WTC11 (cell line): ENCODE data around the gene GRM5. TPM values are rescaled to one million over a fixed set of nuclear protein-coding genes. Genes with fewer than 3 reads are reported as not detected.

Source experiments
- ATAC-seq: fragments of 200-7000 bp; cut with Tn5 transposase; 2 replicates; pipeline ENCODE4 v1.10.0; 2021; ENCODE audit warnings: mild to moderate bottlenecking, moderate library complexity
- CTCF ChIA-PET: fragments of 300-600 bp; sonication (Branson Sonifier 250); formaldehyde crosslinking; loops from one replicate; lab custom pipeline; 2021; ENCODE audit warnings: antibody characterized with exemption; lab: Charles Lee
- POLR2A ChIA-PET: fragments of 350-600 bp; sonication (Branson Sonifier 250); formaldehyde crosslinking; loops from one replicate; lab custom pipeline; 2021; ENCODE audit warnings: antibody characterized with exemption; lab: Charles Lee
- DNase-seq: peaks from one replicate; pipeline ENCODE4 v3.0.0; 2021; ENCODE audit warnings: low spot score
- H3K27ac Mint-ChIP-seq: 2 replicates; pipeline ENCODE4 v1.8.0; 2021; ENCODE audit warnings: mixed read lengths
- H3K27me3 Mint-ChIP-seq: 2 replicates; pipeline ENCODE4 v1.8.0; 2021; ENCODE audit warnings: low read depth, mild to moderate bottlenecking, moderate library complexity, mixed read lengths
- H3K36me3 Mint-ChIP-seq: 2 replicates; pipeline ENCODE4 v1.8.0; 2021; ENCODE audit warnings: mixed read lengths
- H3K4me1 Mint-ChIP-seq: 2 replicates; pipeline ENCODE4 v1.8.0; 2022; ENCODE audit warnings: mixed read lengths
- H3K4me3 Mint-ChIP-seq: 2 replicates; pipeline ENCODE4 v1.8.0; 2021; ENCODE audit warnings: mild to moderate bottlenecking, moderate library complexity, mixed read lengths
- H3K9me3 Mint-ChIP-seq: 2 replicates; pipeline ENCODE4 v1.8.0; 2021; ENCODE audit warnings: mixed read lengths
- CREB1 ChIP-seq: sonication (generic); formaldehyde crosslinking; IDR thresholded peaks from 2 replicates; pipeline ENCODE4 v1.8.0; 2023; ENCODE audit warnings: mild to moderate bottlenecking, missing genetic modification reagents
- CREM ChIP-seq: sonication (generic); formaldehyde crosslinking; IDR thresholded peaks from 2 replicates; pipeline ENCODE4 v1.8.1; 2022; ENCODE audit warnings: mild to moderate bottlenecking, missing genetic modification reagents, moderate library complexity
- EMX1 ChIP-seq: fragments of 250-450 bp; sonication (Bioruptor Pico); IDR thresholded peaks from 2 replicates; pipeline ENCODE4 v1.8.0; 2021; ENCODE audit warnings: mild to moderate bottlenecking
- ESRRA ChIP-seq: sonication (generic); formaldehyde crosslinking; IDR thresholded peaks from 2 replicates; pipeline ENCODE4 v1.8.1; 2022; ENCODE audit warnings: mild to moderate bottlenecking, missing genetic modification reagents, borderline replicate concordance
- GABPB1 ChIP-seq: sonication (generic); formaldehyde crosslinking; IDR thresholded peaks from 2 replicates; pipeline ENCODE4 v1.8.1; 2023; ENCODE audit warnings: mild to moderate bottlenecking, missing genetic modification reagents
- GTF2I ChIP-seq: fragments of 250-450 bp; sonication (Bioruptor Pico); conservative IDR thresholded peaks from 2 replicates; pipeline ENCODE4 v1.4.0; 2021; ENCODE audit warnings: mild to moderate bottlenecking
- HMGA2 ChIP-seq: fragments of 250-450 bp; sonication (Bioruptor Pico); IDR thresholded peaks from 2 replicates; pipeline ENCODE4 v1.4.0; 2021; ENCODE audit warnings: mild to moderate bottlenecking, moderate library complexity
- IRF2 ChIP-seq: sonication (generic); formaldehyde crosslinking; IDR thresholded peaks from 2 replicates; pipeline ENCODE4 v1.8.0; 2022; ENCODE audit warnings: low read depth, missing genetic modification reagents, borderline replicate concordance
- RELA ChIP-seq: sonication (generic); formaldehyde crosslinking; IDR thresholded peaks from 2 replicates; pipeline ENCODE4 v1.8.1; 2022; ENCODE audit warnings: missing genetic modification reagents, mild to moderate bottlenecking, borderline replicate concordance
- RORB ChIP-seq: fragments of 250-450 bp; sonication (Bioruptor Pico); IDR thresholded peaks from 2 replicates; pipeline ENCODE4 v1.9.0; 2021; ENCODE audit warnings: mild to moderate bottlenecking
- TEAD4 ChIP-seq: sonication (generic); formaldehyde crosslinking; IDR thresholded peaks from 2 replicates; pipeline ENCODE4 v1.8.0; 2022; ENCODE audit warnings: mild to moderate bottlenecking, missing genetic modification reagents
- ZNF232 ChIP-seq: sonication (generic); formaldehyde crosslinking; IDR thresholded peaks from 2 replicates; pipeline ENCODE4 v1.8.0; 2022; ENCODE audit warnings: mild to moderate bottlenecking, missing genetic modification reagents
- total RNA-seq: library from RNA; stranded (reverse); gene quantifications from 3 replicates; pipeline ENCODE4 v1.2.3, GENCODE V29; 2021
- TF ChIP-seq, protein P1 (sequence below): fragments of 250-450 bp; sonication (Bioruptor Pico); IDR thresholded peaks from 2 replicates; pipeline ENCODE4 v1.8.0; 2021; ENCODE audit warnings: mild to moderate bottlenecking
- TF ChIP-seq, protein P2 (sequence below): sonication (generic); formaldehyde crosslinking; IDR thresholded peaks from 2 replicates; pipeline ENCODE4 v1.8.0; 2022; ENCODE audit warnings: mild to moderate bottlenecking, missing genetic modification reagents
- TF ChIP-seq, protein P3 (sequence below): fragments of 250-450 bp; sonication (Bioruptor Pico); IDR thresholded peaks from 2 replicates; pipeline ENCODE4 v1.9.0; 2021; ENCODE audit warnings: mild to moderate bottlenecking
- TF ChIP-seq, protein P4 (sequence below): sonication (generic); formaldehyde crosslinking; IDR thresholded peaks from 2 replicates; pipeline ENCODE4 v1.8.1; 2023; ENCODE audit warnings: mild to moderate bottlenecking, missing genetic modification reagents, moderate library complexity
- TF ChIP-seq, protein P5 (sequence below): sonication (generic); formaldehyde crosslinking; conservative IDR thresholded peaks from 2 replicates; pipeline ENCODE4 v1.8.1; 2023; ENCODE audit warnings: mild to moderate bottlenecking, low read depth, missing genetic modification reagents, moderate library complexity
- TF ChIP-seq, protein P6 (sequence below): sonication (generic); formaldehyde crosslinking; IDR thresholded peaks from 2 replicates; pipeline ENCODE4 v1.8.1; 2023; ENCODE audit warnings: mild to moderate bottlenecking, missing genetic modification reagents, moderate library complexity
- TF ChIP-seq, protein P7 (sequence below): sonication (generic); formaldehyde crosslinking; IDR thresholded peaks from 2 replicates; pipeline ENCODE4 v1.8.0; 2023; ENCODE audit warnings: missing genetic modification reagents, mild to moderate bottlenecking, borderline replicate concordance
- TF ChIP-seq, protein P8 (sequence below): sonication (generic); formaldehyde crosslinking; IDR thresholded peaks from 2 replicates; pipeline ENCODE4 v1.8.1; 2022; ENCODE audit warnings: low read depth, mild to moderate bottlenecking, moderate library complexity, missing genetic modification reagents, borderline replicate concordance

Gene GRM5
- total RNA-seq, 1 experiment from 2014 or later: 0.13 TPM

DNA sequence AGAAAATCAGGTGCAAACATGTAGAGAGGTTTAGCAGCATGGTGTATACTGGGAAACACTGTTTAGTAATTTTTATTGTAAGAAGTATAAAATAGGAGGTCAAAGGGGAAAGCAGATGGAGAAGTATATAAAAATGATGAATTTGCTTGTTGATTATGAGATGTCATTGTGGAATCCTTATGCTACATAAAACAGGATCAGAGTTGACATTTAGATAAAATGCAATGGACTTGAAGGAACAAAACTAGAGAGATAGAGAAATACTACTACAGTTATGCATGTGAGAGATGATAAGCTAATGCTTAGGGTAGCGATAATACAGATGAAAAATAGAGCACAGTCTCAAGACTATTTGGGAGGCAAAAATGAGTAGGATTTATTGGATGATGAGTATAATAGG, 536.4 kb downstream of the GRM5 start:
- Mint-ChIP-seq H3K36me3 (no peaks in the 10 kb centered on the region), H3K4me1 (no peaks in the 10 kb centered on the region), H3K4me3 (no peak overlapping the region), H3K9me3 (peaks cover 5% of the 10 kb centered on the region; the same call in 1 of the 2 replicates), H3K27ac (no peak overlapping the region), H3K27me3 (no peaks in the 10 kb centered on the region)
- ChIA-PET POLR2A (no interaction called here), CTCF (no interaction called here)
- no peak for ATAC-seq
- TF ChIP-seq, protein P1, sequence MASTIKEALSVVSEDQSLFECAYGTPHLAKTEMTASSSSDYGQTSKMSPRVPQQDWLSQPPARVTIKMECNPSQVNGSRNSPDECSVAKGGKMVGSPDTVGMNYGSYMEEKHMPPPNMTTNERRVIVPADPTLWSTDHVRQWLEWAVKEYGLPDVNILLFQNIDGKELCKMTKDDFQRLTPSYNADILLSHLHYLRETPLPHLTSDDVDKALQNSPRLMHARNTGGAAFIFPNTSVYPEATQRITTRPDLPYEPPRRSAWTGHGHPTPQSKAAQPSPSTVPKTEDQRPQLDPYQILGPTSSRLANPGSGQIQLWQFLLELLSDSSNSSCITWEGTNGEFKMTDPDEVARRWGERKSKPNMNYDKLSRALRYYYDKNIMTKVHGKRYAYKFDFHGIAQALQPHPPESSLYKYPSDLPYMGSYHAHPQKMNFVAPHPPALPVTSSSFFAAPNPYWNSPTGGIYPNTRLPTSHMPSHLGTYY (CRISPR knock-in tag): no peak
- no peak for TF ChIP-seq HMGA2 (CRISPR knock-in tag)
- TF ChIP-seq, protein P2, sequence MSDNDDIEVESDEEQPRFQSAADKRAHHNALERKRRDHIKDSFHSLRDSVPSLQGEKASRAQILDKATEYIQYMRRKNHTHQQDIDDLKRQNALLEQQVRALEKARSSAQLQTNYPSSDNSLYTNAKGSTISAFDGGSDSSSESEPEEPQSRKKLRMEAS: no peak
- no peak for TF ChIP-seq IRF2 (CRISPR knock-in tag)
- no peak for TF ChIP-seq CREB1 (CRISPR knock-in tag)
- no peak for TF ChIP-seq CREM (CRISPR knock-in tag)
- DNase-seq: no peak

DNA sequence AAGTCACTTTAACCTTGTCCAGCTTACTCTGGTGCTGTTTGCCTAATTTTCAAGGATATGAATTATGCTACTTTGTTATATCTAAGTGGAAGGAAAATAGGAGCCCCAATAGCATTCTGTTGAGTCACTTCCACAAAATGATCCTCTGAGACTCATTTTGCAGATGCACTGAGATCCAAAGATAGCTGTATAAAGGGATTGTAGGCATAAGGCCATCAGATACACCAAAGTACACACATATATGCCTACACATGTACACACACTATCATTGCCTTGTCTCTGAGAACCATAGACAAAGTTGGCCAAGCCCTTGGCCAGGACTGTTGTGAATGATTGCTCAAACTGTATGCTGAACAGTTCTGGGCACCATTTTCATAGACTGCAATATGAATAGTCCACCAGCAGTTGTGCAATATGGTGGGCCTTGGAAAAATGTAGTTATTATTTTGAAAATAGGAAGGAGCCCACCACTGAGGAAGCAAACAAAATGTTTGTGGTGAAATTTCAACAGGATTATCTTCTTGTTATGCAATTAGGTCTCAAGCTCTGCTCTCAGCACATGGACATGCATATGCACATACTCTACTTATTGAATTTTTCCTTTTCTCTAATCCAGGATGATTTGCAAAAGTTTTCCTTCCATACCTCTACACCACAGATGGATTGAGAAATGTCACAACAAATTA, 542.3 kb downstream of the GRM5 start:
- Mint-ChIP-seq H3K27me3 (no peaks in the 10 kb centered on the region), H3K9me3 (peaks cover 3% of the 10 kb centered on the region; the same call in 1 of the 2 replicates), H3K4me3 (no peak overlapping the region), H3K4me1 (peaks cover 20% of the 10 kb centered on the region), H3K36me3 (no peaks in the 10 kb centered on the region; the same call in 1 of the 2 replicates), H3K27ac (no peak overlapping the region)
- ChIA-PET CTCF (no interaction called here), POLR2A (no interaction called here)
- TF ChIP-seq, protein P3, sequence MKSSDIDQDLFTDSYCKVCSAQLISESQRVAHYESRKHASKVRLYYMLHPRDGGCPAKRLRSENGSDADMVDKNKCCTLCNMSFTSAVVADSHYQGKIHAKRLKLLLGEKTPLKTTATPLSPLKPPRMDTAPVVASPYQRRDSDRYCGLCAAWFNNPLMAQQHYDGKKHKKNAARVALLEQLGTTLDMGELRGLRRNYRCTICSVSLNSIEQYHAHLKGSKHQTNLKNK (CRISPR knock-in tag): no peak
- TF ChIP-seq ESRRA (CRISPR knock-in tag) (no peak), TEAD4 (CRISPR knock-in tag) (no peak), GABPB1 (CRISPR knock-in tag) (no peak), ZNF232 (CRISPR knock-in tag) (no peak), EMX1 (CRISPR knock-in tag) (no peak), GTF2I (no peak), RELA (CRISPR knock-in tag) (no peak), RORB (no peak)
- TF ChIP-seq, protein P4, sequence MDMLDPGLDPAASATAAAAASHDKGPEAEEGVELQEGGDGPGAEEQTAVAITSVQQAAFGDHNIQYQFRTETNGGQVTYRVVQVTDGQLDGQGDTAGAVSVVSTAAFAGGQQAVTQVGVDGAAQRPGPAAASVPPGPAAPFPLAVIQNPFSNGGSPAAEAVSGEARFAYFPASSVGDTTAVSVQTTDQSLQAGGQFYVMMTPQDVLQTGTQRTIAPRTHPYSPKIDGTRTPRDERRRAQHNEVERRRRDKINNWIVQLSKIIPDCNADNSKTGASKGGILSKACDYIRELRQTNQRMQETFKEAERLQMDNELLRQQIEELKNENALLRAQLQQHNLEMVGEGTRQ (CRISPR knock-in tag): no peak
- TF ChIP-seq, protein P5, sequence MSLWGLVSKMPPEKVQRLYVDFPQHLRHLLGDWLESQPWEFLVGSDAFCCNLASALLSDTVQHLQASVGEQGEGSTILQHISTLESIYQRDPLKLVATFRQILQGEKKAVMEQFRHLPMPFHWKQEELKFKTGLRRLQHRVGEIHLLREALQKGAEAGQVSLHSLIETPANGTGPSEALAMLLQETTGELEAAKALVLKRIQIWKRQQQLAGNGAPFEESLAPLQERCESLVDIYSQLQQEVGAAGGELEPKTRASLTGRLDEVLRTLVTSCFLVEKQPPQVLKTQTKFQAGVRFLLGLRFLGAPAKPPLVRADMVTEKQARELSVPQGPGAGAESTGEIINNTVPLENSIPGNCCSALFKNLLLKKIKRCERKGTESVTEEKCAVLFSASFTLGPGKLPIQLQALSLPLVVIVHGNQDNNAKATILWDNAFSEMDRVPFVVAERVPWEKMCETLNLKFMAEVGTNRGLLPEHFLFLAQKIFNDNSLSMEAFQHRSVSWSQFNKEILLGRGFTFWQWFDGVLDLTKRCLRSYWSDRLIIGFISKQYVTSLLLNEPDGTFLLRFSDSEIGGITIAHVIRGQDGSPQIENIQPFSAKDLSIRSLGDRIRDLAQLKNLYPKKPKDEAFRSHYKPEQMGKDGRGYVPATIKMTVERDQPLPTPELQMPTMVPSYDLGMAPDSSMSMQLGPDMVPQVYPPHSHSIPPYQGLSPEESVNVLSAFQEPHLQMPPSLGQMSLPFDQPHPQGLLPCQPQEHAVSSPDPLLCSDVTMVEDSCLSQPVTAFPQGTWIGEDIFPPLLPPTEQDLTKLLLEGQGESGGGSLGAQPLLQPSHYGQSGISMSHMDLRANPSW (CRISPR knock-in tag): no peak
- TF ChIP-seq, protein P6, sequence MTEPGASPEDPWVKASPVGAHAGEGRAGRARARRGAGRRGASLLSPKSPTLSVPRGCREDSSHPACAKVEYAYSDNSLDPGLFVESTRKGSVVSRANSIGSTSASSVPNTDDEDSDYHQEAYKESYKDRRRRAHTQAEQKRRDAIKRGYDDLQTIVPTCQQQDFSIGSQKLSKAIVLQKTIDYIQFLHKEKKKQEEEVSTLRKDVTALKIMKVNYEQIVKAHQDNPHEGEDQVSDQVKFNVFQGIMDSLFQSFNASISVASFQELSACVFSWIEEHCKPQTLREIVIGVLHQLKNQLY (CRISPR knock-in tag): no peak
- TF ChIP-seq, protein P7, sequence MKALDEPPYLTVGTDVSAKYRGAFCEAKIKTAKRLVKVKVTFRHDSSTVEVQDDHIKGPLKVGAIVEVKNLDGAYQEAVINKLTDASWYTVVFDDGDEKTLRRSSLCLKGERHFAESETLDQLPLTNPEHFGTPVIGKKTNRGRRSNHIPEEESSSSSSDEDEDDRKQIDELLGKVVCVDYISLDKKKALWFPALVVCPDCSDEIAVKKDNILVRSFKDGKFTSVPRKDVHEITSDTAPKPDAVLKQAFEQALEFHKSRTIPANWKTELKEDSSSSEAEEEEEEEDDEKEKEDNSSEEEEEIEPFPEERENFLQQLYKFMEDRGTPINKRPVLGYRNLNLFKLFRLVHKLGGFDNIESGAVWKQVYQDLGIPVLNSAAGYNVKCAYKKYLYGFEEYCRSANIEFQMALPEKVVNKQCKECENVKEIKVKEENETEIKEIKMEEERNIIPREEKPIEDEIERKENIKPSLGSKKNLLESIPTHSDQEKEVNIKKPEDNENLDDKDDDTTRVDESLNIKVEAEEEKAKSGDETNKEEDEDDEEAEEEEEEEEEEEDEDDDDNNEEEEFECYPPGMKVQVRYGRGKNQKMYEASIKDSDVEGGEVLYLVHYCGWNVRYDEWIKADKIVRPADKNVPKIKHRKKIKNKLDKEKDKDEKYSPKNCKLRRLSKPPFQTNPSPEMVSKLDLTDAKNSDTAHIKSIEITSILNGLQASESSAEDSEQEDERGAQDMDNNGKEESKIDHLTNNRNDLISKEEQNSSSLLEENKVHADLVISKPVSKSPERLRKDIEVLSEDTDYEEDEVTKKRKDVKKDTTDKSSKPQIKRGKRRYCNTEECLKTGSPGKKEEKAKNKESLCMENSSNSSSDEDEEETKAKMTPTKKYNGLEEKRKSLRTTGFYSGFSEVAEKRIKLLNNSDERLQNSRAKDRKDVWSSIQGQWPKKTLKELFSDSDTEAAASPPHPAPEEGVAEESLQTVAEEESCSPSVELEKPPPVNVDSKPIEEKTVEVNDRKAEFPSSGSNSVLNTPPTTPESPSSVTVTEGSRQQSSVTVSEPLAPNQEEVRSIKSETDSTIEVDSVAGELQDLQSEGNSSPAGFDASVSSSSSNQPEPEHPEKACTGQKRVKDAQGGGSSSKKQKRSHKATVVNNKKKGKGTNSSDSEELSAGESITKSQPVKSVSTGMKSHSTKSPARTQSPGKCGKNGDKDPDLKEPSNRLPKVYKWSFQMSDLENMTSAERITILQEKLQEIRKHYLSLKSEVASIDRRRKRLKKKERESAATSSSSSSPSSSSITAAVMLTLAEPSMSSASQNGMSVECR: no peak
- TF ChIP-seq, protein P8, sequence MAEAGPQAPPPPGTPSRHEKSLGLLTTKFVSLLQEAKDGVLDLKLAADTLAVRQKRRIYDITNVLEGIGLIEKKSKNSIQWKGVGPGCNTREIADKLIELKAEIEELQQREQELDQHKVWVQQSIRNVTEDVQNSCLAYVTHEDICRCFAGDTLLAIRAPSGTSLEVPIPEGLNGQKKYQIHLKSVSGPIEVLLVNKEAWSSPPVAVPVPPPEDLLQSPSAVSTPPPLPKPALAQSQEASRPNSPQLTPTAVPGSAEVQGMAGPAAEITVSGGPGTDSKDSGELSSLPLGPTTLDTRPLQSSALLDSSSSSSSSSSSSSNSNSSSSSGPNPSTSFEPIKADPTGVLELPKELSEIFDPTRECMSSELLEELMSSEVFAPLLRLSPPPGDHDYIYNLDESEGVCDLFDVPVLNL (CRISPR knock-in tag): no peak
- DNase-seq (no peak), ATAC-seq (no peak)
